OCI-LY3 (cell line): ENCODE data around the gene GATA5.

ENCODE experiments used
- H2AFZ ChIP-seq: fragments of 200-600, 300-600 bp; shearing (Covaris generic); 2 replicates; pipeline ENCODE4 v1.6.0; 2014; ENCODE audit warnings: antibody characterized with exemption, low read depth, low read length
- H3K27ac ChIP-seq: fragments of 200-600, 300-600 bp; sonication (generic); 2 replicates; pipeline ENCODE4 v1.5.1; 2014; ENCODE audit warnings: mild to moderate bottlenecking, low read length, moderate library complexity, mixed read lengths
- H3K27me3 ChIP-seq: fragments of 200-600, 300-600 bp; sonication (generic); 2 replicates; pipeline ENCODE4 v1.6.1; 2014; ENCODE audit warnings: low read depth, low read length, mixed read lengths
- H3K36me3 ChIP-seq: fragments of 200-600, 300-600 bp; sonication (generic); replicated peaks from 2 replicates; pipeline ENCODE3; 2014; ENCODE audit warnings: low read depth, low read length, mixed read lengths
- H3K4me1 ChIP-seq: fragments of 300-600, 200-600 bp; sonication (generic); 2 replicates; pipeline ENCODE4 v1.6.1; 2014; ENCODE audit warnings: low read length, mixed read lengths
- H3K4me2 ChIP-seq: fragments of 200-600, 300-600 bp; sonication (generic); 2 replicates; pipeline ENCODE4 v1.6.1; 2014; ENCODE audit warnings: low read length, mixed read lengths
- H3K4me3 ChIP-seq: fragments of 300-600, 200-600 bp; sonication (generic); 2 replicates; pipeline ENCODE4 v1.5.1; 2014; ENCODE audit warnings: antibody characterized with exemption, mild to moderate bottlenecking, low read length, moderate library complexity
- H3K79me2 ChIP-seq: fragments of 300-600, 200-600 bp; shearing (Covaris generic); 2 replicates; pipeline ENCODE4 v1.6.1; 2014; ENCODE audit warnings: mild to moderate bottlenecking, low read length, mixed read lengths
- H3K9ac ChIP-seq: fragments of 300-600, 200-600 bp; shearing (Covaris generic); 2 replicates; pipeline ENCODE4 v1.6.0; 2014; ENCODE audit warnings: mild to moderate bottlenecking, low read length, moderate library complexity
- H3K9me3 ChIP-seq: fragments of 200-600, 300-600 bp; shearing (Covaris generic); 2 replicates; pipeline ENCODE4 v1.6.1; 2014; ENCODE audit warnings: low read length, mixed read lengths; ENCODE audit not compliant: insufficient read depth
- H4K20me1 ChIP-seq: fragments of 200-600, 300-600 bp; sonication (generic); 2 replicates; pipeline ENCODE4 v1.6.1; 2016; ENCODE audit warnings: low read length, mixed read lengths; ENCODE audit not compliant: insufficient read depth
- EZH2phosphoT487 ChIP-seq: fragments of 200-600 bp; shearing (Covaris generic); IDR thresholded peaks from 2 replicates; pipeline ENCODE4 v1.6.1; 2018; ENCODE audit warnings: antibody characterized with exemption, mixed run types, low read depth
- TF ChIP-seq, protein P1 (sequence below): fragments of 200-600, 300-600 bp; sonication (generic); IDR thresholded peaks from 2 replicates; pipeline ENCODE4 v1.5.1; 2014; ENCODE audit warnings: antibody characterized with exemption, low read length, low read depth

Gene GATA5

DNA sequence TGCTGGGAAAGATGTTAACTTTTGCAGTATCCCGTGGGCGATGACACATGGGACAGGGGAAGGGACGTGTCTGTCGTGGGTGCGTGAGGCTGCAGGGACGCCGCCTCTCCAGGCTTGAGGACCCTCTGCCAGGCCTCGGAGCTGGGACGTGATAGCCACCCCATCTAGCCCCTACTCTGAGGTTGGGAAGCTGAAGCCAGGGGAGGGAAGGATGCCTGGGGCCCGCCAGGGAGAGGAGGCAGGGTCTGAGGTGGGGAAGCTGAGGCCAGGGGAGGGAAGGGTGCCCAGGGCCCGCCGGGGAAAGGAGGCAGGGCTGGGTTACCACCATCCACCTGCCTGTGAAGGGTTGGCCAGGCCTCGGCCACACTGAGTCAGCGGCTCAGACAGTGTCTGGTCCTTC, 38.2 kb upstream of the GATA5 start:
- H3K9me3 ChIP-seq, result no peaks in the 10 kb centered on the region
- no peaks in the 10 kb centered on the region for H3K79me2 ChIP-seq
- H3K4me3 ChIP-seq, result no peak overlapping the region
- TF ChIP-seq, protein P1, sequence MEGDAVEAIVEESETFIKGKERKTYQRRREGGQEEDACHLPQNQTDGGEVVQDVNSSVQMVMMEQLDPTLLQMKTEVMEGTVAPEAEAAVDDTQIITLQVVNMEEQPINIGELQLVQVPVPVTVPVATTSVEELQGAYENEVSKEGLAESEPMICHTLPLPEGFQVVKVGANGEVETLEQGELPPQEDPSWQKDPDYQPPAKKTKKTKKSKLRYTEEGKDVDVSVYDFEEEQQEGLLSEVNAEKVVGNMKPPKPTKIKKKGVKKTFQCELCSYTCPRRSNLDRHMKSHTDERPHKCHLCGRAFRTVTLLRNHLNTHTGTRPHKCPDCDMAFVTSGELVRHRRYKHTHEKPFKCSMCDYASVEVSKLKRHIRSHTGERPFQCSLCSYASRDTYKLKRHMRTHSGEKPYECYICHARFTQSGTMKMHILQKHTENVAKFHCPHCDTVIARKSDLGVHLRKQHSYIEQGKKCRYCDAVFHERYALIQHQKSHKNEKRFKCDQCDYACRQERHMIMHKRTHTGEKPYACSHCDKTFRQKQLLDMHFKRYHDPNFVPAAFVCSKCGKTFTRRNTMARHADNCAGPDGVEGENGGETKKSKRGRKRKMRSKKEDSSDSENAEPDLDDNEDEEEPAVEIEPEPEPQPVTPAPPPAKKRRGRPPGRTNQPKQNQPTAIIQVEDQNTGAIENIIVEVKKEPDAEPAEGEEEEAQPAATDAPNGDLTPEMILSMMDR, result no peak
- TF ChIP-seq EZH2phosphoT487, result no peak
- no peaks in the 10 kb centered on the region for H3K27me3 ChIP-seq
- no peak overlapping the region for H2AFZ ChIP-seq
- H3K4me2 ChIP-seq, result no peak overlapping the region
- no peaks in the 10 kb centered on the region for H4K20me1 ChIP-seq
- H3K9ac ChIP-seq, result no peak overlapping the region
- H3K27ac ChIP-seq, result no peak overlapping the region
- H3K36me3 ChIP-seq, result no peaks in the 10 kb centered on the region
- H3K4me1 ChIP-seq, result no peaks in the 10 kb centered on the region

DNA sequence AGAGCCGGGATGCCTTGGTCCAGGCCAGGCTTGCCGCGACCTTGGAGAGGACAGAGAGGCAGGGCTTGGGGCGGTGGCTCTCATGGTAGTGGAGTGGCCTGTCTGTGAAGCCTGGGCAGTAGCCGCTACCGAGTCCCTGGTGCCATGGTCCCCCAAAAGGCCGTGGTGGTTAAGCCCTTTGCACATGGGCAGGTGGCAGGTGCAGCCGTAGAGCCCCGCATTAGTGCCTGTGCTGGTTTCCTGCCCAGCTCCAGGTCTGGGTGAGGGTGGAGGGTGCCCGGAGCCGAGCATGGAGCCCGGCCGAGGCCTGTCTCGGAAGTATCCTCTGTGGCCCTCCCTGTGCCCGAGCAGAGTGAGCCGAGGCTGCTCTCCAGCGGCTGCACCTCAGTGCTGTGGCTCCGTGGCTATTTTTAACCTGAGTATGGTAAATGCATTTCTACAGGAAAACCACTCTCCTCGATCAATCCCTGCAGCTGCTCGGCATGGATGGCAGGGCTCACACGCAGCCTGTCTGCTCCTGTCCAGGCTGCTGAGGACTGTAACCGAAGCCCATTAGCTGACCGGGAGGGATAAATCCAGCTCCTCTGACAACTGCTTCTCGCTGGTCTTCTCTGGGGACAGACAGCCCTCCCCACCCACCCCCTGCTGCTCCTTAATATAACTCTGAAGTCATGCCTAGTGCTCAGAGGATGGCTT, 36.3 kb upstream of the GATA5 start:
- H3K36me3 ChIP-seq, result no peaks in the 10 kb centered on the region
- no peaks in the 10 kb centered on the region for H3K4me1 ChIP-seq
- no peak overlapping the region for H2AFZ ChIP-seq
- no peak overlapping the region for H3K4me2 ChIP-seq
- no peaks in the 10 kb centered on the region for H3K79me2 ChIP-seq
- H3K4me3 ChIP-seq, result no peak overlapping the region
- H3K9ac ChIP-seq, result no peak overlapping the region
- H3K9me3 ChIP-seq, result no peaks in the 10 kb centered on the region
- no peak for TF ChIP-seq EZH2phosphoT487
- H3K27me3 ChIP-seq, result no peaks in the 10 kb centered on the region
- H4K20me1 ChIP-seq, result no peaks in the 10 kb centered on the region
- no peak overlapping the region for H3K27ac ChIP-seq

DNA sequence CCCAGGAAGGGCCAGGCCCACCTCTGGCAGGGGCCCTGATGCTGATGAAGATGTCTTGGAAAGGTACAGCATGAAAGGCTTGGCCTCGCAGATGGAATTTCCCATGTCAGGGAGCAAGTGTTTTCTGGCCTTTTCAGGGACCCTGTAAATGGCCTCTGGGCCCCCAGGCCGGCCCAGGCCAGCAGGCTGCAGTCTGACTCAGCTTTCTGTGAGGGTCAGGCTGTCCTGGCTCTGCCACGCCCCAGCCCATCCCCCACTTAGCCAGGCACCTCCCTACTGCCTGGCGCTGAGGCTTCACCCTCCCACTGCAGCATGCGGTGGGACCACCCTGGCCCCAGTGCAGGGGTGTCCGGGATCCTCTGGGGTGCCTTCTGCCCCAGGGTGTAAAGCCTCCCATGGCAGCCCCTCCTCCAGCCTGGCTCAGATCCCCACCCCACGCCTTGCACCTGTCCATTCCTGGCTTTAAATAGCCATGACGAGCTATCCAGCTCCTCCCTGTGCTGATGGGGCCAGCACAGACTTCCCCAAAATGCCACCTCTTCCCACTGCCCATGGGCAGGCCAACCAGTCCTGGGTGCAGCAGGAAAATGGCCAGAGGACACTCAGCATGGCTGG, 35.6 kb upstream of the GATA5 start:
- Histone ChIP-seq H4K20me1 (no peaks in the 10 kb centered on the region), H3K9me3 (no peaks in the 10 kb centered on the region), H3K4me2 (no peak overlapping the region), H3K9ac (no peak overlapping the region), H3K79me2 (no peaks in the 10 kb centered on the region), H3K27me3 (no peaks in the 10 kb centered on the region), H3K4me3 (no peak overlapping the region), H3K36me3 (no peaks in the 10 kb centered on the region), H2AFZ (no peak overlapping the region), H3K27ac (no peak overlapping the region), H3K4me1 (no peaks in the 10 kb centered on the region)
- TF ChIP-seq, protein P1, result no peak
- no peak for TF ChIP-seq EZH2phosphoT487

DNA sequence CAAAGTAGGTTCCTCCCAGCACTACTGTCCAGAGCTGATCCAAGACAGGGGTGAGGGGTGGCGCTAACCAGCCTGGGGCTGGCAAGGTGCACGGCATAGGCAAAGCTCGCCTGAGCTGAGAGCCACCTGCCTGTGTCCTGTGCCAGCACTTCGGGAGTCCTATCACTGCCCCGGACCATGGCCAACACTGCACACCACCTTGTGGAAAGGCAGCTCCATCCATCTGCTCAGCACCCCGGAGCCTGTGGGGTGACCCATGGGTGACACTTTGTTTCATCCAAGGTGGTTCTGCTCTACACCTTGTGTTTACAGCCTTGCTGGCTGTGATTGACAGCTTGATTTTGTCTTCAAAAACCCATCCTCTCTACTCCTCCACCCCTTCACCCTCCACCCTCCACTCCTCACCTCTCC, 32.9 kb upstream of the GATA5 start:
- H3K9ac ChIP-seq, result no peak overlapping the region
- H3K27ac ChIP-seq, result no peak overlapping the region
- H3K4me2 ChIP-seq, result no peak overlapping the region
- TF ChIP-seq EZH2phosphoT487, result no peak
- TF ChIP-seq, protein P1, result no peak
- no peak overlapping the region for H2AFZ ChIP-seq
- H3K27me3 ChIP-seq, result no peaks in the 10 kb centered on the region
- H4K20me1 ChIP-seq, result no peaks in the 10 kb centered on the region
- H3K9me3 ChIP-seq, result no peaks in the 10 kb centered on the region
- no peaks in the 10 kb centered on the region for H3K79me2 ChIP-seq
- H3K36me3 ChIP-seq, result peaks cover 6% of the 10 kb centered on the region
- no peak overlapping the region for H3K4me3 ChIP-seq
- H3K4me1 ChIP-seq, result no peaks in the 10 kb centered on the region
